ENCODE data around the gene RALGAPA1. TPM values are rescaled to one million over a fixed set of nuclear protein-coding genes. Genes with fewer than 3 reads are reported as not detected.
"Not testable (repeated sequence)": the region's sequence is repeated elsewhere in the genome, so short reads cannot be mapped to it uniquely, and the experiment has no call there.

Gene RALGAPA1
- polyA plus RNA-seq, 4 donors = 35.9 to 45.1 (median 42.2) TPM

DNA sequence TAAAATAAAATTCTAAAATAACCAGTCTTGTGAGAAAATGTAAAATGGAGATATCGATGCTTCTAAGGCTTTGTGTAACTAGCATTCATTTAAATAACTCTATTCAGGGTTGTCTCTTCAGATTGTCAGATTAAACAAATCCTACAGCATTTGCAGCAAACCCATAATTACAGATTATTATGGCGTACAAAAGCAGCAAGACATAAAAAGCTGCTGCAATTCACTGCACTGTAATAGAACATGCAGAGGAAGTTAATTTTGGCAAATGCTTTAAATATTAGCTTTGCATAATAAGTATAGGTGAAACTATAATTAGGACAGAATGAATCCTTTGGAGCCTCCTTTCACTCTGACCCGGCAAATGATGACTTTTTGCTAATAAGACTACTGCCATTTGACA is 176.8 kb downstream of the RALGAPA1 start:
- DNase-seq (ENCODE audit: low read depth in 4 of 4, low spot score in 3 of 4) = no peak

DNA sequence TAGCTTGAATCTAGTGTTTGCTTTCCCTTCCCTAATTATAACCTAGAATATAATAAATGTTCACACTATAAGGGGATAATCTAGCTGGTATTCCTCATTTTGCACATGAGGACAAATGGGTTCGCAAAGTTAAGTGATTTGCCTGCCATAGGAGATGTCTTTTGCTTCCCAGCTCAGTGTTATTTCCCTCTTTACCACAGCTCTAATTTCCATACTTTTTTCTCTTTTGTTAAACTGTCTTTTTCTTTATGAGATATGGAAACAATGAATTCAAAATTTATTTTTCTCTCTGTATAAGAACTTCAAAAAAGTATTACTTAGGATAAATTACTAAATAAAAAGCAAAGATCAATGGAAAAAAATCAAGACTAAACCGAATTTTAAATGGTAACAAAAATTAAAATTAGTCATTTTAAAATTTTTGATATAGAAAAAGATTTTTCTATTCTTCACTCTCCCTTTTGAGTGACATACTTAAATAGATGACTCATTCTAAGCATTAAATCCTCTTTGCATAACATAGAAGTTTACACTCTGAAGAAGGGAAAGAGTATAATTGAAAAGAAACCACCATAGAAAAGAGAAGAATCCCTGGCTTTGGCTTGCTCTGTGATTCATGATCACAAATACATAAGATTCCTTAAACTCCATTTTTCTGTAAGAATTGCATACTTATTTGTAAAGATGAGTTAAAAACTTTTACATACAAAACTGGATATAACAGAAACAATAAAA is 177.9 kb downstream of the RALGAPA1 start:
- no peak for DNase-seq (ENCODE audit: low read depth in 4 of 4, low spot score in 3 of 4)

DNA sequence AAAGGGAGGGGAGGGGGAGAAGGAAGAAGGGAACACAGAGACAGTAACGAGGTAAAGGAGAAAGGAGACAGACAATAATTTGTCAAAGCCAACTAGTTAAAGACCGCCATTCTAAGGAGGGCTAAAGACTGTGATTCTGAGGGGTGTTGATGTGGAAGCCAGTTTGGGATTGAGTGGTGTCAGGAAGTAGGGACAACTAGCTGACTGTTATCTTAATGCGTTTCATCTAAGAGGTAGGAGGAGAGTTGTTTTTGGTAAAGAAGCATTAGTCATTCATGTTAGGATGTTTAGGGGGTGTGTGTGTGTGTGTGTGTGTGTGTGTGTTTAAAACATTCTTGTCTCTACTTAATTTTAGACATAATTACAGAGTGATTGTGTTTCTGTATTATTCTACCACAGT is 180.1 kb downstream of the RALGAPA1 start:
- no peak for DNase-seq (ENCODE audit: low read depth in 4 of 4, low spot score in 3 of 4)

DNA sequence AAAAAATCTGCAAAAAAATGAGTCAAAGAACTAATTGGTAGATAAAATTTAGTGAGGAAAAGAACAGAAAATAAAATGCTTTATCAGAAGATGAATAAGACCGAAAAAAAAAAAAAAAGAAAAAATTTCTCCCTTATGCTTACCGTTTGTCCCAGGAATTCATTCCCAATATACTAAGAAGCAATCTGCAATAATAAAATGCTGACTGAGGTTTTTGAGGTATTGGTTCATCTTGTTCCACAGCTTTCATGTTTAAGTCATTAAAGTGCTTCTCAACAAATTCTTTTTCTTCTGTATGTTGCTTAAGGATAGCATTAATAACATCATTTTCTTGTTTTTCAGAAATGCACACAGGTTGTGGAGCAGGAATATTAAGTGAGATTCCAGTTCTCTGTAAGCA is 182.1 kb downstream of the RALGAPA1 start:
- DNase-seq (ENCODE audit: low read depth in 4 of 4, low spot score in 3 of 4) = not testable (repeated sequence)

DNA sequence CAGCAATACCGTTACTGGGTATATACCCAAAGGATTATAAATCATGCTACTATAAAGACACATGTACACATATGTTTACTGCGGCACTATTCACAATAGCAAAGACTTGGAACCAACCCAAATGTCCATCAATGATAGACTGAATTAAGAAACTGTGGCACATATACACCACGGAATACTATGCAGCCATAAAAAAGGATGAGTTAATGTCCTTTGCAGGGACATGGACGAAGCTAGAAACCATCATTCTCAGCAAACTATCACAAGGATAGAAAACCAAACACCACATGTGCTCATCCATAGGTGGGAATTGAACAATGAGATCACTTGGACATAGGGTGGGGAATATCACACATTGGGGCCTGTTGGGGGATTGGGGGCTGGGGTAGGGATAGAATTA is 187.1 kb downstream of the RALGAPA1 start:
- not testable (repeated sequence) for DNase-seq (ENCODE audit: low read depth in 4 of 4, low spot score in 3 of 4)

DNA sequence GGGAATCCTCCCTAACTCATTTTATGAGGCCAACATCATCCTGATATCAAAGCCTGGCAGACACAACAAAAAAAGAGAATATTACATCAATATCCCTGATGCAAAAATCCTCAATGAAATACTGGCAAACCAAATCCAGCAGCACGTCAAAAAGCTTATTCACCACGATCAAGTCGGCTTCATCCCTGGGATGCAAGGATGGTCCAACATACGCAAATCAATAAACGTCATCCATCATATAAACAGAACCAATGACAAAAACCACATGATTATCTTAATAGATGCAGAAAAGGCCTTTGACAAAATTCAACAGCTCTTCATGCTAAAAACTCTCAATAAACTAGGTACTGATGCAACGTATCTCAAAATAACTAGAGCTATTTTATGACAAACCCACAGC is 189.1 kb downstream of the RALGAPA1 start:
- DNase-seq (ENCODE audit: low read depth in 4 of 4, low spot score in 3 of 4) = not testable (repeated sequence)

DNA sequence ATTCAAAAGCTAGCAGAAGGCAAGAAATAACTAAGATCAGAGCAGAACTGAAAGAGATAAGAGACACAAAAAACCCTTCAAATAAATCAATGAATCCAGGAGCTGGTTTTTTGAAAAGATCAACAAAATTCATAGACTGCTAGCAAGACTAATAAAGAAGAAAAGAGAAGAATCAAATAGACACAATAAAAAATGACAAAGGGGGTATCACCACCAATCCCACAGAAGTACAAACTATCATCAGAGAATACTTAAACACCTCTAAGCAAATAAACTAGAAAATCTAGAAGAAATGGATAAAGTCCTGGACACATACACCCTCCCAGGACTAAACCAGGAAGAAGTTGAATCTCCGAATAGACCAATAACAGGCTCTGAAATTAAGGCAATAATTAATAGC is 189.6 kb downstream of the RALGAPA1 start:
- DNase-seq (ENCODE audit: low read depth in 4 of 4, low spot score in 3 of 4) = not testable (repeated sequence)

DNA sequence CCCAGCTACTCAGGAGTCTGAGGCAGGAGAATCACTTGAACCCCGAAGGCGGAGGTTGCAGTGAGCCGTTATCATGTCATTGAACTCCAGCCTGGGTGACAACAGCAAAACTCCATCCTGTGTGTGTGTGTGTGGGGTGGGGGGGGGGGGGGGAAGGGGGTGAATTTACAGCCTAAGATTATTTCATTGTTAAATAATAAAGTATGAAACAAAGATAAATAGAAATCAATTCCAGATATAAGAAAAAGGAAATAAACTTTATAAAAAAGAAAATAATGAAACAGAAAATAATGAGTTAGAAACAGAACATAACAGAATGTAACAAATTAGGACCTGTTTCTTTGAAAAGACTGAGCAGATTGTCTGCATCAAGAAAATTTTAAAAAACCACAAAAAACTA is 191.6 kb downstream of the RALGAPA1 start:
- no peak for DNase-seq (ENCODE audit: low read depth in 4 of 4, low spot score in 3 of 4)

DNA sequence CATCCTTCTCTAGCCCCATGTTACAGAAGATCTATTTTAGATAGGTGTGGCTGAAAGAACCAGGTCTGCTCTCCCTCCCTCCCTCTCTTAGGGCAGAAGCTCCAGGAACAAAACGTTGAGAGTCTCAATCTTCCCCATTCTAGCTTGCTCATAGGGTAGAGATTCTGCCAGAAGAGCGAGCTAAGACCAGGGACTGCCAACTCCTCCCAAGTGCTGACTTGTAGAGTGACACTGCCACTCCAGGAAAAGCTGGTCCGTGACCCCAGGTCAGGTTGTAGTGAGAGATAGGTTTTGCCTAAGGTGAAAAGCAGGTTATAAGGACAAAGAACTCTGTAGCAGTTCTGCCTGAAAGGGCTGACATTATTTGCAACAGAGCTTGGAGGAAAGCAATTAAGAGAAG is 201.7 kb downstream of the RALGAPA1 start:
- no peak for DNase-seq (ENCODE audit: low read depth in 4 of 4, low spot score in 3 of 4)

DNA sequence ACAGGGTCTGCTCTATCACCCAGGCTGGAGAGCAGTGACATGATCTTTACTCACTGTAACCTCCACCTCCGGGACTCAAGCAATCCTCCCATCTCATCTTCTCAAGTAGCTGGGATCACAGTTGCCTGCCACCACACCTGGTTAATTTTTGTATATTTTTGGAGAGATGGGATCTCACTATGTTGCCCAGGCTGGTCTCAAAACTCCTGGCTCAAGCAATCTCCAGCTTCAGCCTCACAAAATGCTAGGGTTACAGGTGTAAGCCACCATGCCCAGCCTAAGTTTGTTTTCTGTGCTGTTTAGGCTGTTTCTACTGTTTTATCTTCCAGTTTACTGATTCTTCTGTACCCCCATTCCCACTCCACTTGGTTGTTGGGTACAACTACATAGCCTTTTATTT is 208.8 kb downstream of the RALGAPA1 start:
- no peak for DNase-seq (ENCODE audit: low read depth in 4 of 4, low spot score in 3 of 4)

DNA sequence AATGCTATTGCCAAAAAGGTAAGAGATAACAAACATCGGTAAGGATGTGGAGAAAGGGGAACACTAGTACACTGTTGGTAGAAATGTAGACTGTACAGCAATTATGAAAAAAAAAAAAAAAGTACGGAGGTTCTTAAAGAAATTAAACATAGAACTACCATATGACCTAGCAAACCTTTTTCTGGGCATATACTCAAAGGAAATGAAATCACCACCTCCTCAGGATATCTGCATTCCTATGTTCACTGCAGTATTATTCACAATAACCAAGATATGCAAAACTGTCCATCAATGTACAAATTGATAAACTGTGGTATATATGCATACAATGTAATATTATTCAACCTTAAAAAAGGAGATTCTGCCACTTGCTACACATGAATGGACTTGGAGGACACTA is 214.5 kb downstream of the RALGAPA1 start:
- no peak for DNase-seq (ENCODE audit: low read depth in 4 of 4, low spot score in 3 of 4)

DNA sequence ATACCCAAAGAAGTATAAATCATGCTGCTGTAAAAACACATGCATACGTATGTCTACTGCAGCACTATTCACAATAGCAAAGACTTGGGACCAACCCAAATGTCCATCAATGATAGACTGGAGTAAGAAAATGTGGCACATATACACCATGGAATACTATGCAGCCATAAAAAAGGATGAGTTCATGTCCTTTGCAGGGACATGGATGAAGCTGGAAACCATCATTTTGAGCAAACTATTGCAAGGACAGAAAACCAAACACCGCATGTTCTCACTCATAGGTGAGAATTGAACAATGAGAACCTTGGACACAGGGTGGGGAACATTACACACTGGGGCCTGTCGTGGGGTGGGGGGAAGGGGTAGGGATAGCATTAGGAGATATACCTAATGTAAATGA is 221.7 kb downstream of the RALGAPA1 start:
- not testable (repeated sequence) for DNase-seq (ENCODE audit: low read depth in 4 of 4, low spot score in 3 of 4)

DNA sequence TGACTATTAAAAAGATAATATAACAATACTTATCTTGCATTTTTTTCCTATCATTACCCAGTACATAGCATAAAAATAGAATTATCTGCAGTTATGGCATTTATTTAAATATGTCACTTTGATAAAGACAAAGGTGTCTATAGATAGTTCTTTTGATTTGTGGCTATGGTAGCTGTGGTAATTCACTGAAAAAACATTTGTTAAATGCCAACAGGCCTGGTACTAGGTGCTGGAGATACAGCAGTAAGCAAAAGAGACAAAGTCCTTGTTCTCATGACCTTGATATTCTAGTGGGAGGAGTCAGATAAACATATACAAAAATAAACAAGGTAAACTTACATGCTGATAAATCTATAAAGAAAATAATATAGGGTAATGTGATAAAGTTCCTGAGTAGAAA is 230.5 kb downstream of the RALGAPA1 start:
- DNase-seq (ENCODE audit: low read depth in 4 of 4, low spot score in 3 of 4) = no peak

DNA sequence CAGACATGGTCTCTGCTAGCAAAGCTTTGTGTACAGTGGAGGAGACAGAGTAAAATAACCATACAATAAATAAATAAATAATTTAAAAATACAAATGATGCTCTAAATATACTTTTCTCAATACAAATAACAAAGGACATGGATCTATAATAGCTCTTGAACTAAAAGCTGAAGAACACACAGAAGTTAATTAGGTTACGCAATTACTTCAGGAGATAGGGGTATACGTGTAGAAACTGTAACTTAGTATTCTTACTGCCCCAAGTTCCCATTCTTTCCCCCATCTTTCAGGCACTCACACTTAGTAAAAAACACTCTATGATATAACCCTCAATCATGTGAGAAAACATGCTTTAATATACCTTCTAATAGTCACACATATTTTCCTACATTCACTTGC is 231.0 kb downstream of the RALGAPA1 start:
- no peak for DNase-seq (ENCODE audit: low read depth in 4 of 4, low spot score in 3 of 4)

DNA sequence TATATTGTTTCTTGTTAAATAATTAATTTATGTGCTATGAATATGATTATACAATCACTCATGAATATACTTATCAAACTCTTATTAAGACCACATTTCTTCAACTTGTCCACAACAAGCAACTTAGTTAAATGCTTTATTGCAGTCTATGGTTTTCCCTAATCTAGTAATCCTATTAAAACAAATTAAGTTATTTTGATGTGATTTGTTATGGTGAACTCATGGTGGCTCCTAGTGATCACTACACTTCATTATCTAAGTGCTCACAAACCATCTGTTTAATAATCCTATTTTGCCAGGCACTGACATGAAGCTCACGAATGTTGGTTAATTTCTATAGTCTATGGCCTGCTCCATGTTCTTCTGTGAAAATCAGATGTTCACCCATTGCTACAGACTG is 232.2 kb downstream of the RALGAPA1 start:
- DNase-seq (ENCODE audit: low read depth in 4 of 4, low spot score in 3 of 4) = no peak

DNA sequence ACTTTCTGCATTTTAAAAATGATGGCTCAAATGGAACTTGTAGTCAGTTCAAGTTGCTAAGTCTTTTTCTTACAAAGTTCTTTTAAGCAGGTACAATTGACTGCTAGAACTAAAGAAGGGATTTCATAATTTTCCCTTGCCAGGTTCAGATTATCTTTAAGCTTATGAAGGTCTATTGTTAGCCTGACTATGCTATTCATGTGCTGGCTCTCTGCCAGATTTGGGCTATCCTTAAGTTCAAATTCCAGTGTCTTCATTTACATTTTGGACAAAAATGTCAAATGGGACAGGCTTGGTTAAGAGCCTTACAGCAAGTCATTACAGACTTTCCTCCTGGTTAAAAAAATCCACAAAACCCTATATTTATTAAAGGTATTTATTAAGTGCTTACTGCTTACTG is 232.8 kb downstream of the RALGAPA1 start:
- no peak for DNase-seq (ENCODE audit: low read depth in 4 of 4, low spot score in 3 of 4)

DNA sequence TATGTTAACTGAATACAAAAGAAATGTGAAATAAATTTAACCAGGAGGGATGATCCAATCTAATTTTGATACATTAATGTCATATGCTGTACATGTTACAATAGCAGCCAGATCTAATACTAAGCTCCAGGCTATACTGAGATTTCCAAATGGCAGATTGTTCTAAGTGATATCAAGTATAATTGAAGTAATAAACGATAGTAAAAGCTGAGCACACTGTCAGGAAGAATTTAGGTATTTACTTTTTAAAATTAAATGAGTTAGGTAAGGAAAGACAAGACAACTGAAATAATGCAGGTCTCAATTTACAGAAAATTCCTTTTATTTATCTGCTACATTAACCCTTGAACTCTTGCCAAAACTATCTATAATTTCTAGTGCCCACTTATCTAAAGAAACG is 235.2 kb downstream of the RALGAPA1 start:
- DNase-seq (ENCODE audit: low read depth in 4 of 4, low spot score in 3 of 4) = no peak

DNA sequence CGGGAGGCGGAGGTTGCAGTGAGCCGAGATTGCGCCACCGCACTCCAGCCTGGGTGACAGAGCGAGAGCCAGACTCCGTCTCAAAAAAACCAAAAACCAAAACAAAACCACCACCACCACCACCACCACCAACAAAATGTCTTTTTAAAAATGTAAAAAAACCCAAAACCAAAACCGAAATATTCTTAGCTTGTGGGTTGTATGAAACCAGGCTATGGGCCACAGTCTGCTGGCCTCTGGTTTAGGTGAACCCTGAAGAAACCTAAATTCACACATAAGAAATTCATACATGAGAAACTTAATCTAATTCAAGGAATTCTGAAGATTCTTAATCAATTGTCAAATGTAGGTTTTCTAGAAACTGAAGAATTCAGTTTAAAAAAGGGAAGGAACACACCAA is 237.5 kb downstream of the RALGAPA1 start:
- DNase-seq (ENCODE audit: low read depth in 4 of 4, low spot score in 3 of 4) = no peak

DNA sequence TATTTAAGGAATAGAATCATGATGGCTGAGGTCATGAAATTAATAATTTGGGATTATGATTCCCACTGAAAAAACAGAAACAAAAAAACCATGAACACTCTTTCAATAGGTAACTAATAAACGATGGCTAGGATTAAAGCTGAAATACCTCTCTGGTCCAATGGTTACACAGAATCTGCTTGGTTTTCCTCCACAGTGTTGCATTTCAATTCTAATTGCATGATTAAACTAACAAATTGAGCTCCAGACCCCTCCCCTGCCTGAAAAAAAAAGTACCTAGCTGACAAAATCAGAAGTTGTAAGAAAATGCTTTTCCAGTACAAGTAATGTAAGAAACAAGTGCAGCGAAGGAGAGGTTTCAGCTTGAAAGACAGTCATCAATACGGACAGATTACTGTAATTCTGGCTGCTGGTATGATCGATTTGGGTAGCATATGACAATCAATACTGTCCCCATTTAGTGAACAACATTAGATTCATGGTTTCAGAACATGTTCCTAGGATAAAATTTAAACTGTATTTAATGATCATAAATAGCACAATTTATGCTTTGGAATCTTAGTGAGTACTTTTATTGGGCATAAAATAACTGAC is 243.1 kb downstream of the RALGAPA1 start:
- DNase-seq (ENCODE audit: low read depth in 4 of 4, low spot score in 3 of 4) = peak in 1 of 4 donors; percentile 12

DNA sequence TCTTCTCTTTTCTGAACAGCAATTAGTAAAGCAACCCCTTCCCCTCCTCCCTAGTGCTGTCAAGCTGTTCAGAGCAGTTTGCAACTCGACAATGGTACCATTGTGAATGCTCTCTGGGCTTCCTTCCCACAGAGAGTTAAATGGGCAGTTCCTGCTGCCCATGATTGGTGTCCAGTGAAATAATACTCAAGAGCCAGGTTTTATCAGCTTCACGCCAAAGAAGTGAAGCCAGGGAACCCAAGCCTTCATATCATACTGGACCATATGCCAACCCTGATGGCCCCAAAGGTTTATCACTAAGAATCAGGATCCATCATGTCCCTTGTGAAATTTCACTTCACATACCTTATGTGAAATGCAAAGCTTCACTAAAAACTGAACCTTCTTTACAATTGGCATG is 250.4 kb downstream of the RALGAPA1 start:
- no peak for DNase-seq (ENCODE audit: low read depth in 4 of 4, low spot score in 3 of 4)

DNA sequence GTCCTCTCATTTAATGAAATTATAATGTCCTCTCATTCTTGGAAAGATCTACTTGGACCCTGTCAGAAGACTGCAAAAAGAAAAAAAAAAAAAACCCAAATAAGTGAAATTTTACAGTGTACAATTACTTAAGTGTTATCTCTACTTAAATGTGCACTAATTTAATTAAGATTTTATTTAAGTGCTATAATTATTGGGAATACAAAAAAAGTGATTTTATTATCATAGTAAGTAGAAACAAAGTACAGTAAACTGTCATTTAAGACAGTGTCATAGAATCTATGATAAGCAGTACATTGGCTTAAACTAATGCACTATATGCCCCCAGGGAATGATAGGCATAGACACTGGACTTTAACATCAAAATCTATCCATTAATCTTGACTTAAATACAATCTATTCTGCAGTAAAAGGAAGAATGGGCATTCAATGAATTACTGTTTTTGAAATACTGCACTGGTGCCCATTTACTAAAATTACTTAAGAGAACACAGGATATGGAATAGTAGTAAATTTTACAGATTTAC is 251.8 kb downstream of the RALGAPA1 start:
- DNase-seq (ENCODE audit: low read depth in 4 of 4, low spot score in 3 of 4) = no peak

DNA sequence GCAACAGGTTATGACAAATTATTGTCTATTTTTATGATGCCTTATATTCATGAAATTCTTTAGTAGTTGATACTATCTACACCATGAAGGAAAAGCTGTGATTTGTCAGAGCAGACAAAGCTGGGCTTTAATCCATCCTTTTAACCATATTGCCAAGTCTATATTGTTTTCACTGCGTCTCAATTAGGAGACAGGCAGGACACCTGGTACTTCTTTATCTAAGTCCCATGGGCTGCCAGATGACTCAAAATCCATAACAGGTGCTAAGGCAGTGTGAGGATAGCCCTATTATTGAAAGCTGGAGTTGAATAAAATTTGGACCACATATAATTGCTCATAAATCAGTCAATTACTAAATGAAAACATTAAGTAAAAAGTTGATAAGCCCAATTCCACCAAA is 252.5 kb downstream of the RALGAPA1 start:
- DNase-seq (ENCODE audit: low read depth in 4 of 4, low spot score in 3 of 4) = no peak

Data from right renal pelvis (tissue), 4 donors.